Gastrocnemius medialis (tissue), 4 donors: ENCODE data around the gene EPB41L5.

Experiments
- CTCF ChIP-seq, 5 experiments: fragments of 450-650 bp in 3 of 5; fragments of 200-600 bp in 2 of 5; sonication (generic) in 2 of 5; IDR thresholded peaks in 4 of 5; conservative IDR thresholded peaks in 1 of 5; 1 replicate in 4 of 5; 2 replicates in 1 of 5; pipeline ENCODE4 v1.5.1; 2016 to 2019; ENCODE audit warnings: antibody characterized with exemption in 5 of 5, mild to moderate bottlenecking in 3 of 5, moderate library complexity in 3 of 5
- POLR2A ChIP-seq, 2 donors: fragments of 450-650 bp; IDR thresholded peaks; one replicate each; pipeline ENCODE4 v1.6.1; 2017; ENCODE audit warnings: antibody characterized with exemption in 2 of 2, mild to moderate bottlenecking in 2 of 2, moderate library complexity in 2 of 2

- TF ChIP-seq CTCF (IDR thresholded peaks at IDR 0.05 in 4 of 5, conservative IDR thresholded peaks at IDR 0.05 in 1 of 5) (no peak), POLR2A (IDR thresholded peaks at IDR 0.05) (no peak)
Observed at GRCh38 chr2:120228503-120228902, 215.6 kb downstream of the EPB41L5 start.
